H1 (cell line): ENCODE results near the gene KYNU. TPM values are rescaled to one million over a fixed set of nuclear protein-coding genes. Genes with fewer than 3 reads are reported as not detected.
"Not testable (repeated sequence)": the region's sequence is repeated elsewhere in the genome, so short reads cannot be mapped to it uniquely, and the experiment has no call there.

Source experiments
- CTCF ChIA-PET: fragments of 300-600 bp; sonication (Branson Sonifier 250); formaldehyde crosslinking; loops from one replicate; lab custom pipeline; 2021; ENCODE audit not compliant: partially characterized antibody; lab: Charles Lee
- POLR2A ChIA-PET: fragments of 300-600 bp; sonication (Branson Sonifier 250); formaldehyde crosslinking; loops from one replicate; lab custom pipeline; 2021; ENCODE audit warnings: inconsistent platforms; ENCODE audit not compliant: partially characterized antibody; lab: Charles Lee
- DNase-seq, 2 experiments: peaks; one replicate each; pipeline versions ENCODE4 v3.0.0 to v3.0.0-alpha.2; 2010 to 2022; ENCODE audit warnings: low spot score in 2 of 2, low read depth in 1 of 2, mixed read lengths in 1 of 2
- FAIRE-seq: peaks from 2 replicates; lab custom pipeline; 2011; peaks lifted over from hg19 to GRCh38; lab: Jason Lieb, UNC
- H2AFZ ChIP-seq: 2 replicates; pipeline ENCODE4 v1.8.1; 2012; ENCODE audit warnings: low read length, inconsistent platforms
- H2AK5ac ChIP-seq: 2 replicates; pipeline ENCODE4 v1.6.1; 2013; ENCODE audit warnings: low read depth, low read length
- H2BK120ac ChIP-seq: replicated peaks from 2 replicates; pipeline ENCODE3; 2013; ENCODE audit warnings: low read depth, low read length, inconsistent platforms
- H2BK12ac ChIP-seq: 2 replicates; pipeline ENCODE4 v1.6.1; 2013; ENCODE audit warnings: low read depth, low read length
- H2BK15ac ChIP-seq: 2 replicates; pipeline ENCODE4 v1.6.1; 2013; ENCODE audit warnings: low read length
- H2BK20ac ChIP-seq: 2 replicates; pipeline ENCODE4 v1.6.1; 2013; ENCODE audit warnings: low read length
- H2BK5ac ChIP-seq: 2 replicates; pipeline ENCODE4 v1.6.1; 2013; ENCODE audit warnings: low read depth, low read length
- H3K14ac ChIP-seq: 2 replicates; pipeline ENCODE4 v1.6.1; 2013; ENCODE audit warnings: inconsistent platforms; ENCODE audit not compliant: insufficient read length
- H3K18ac ChIP-seq: 2 replicates; pipeline ENCODE4 v1.6.1; 2013; ENCODE audit warnings: low read length; ENCODE audit errors: extremely low read depth
- H3K23ac ChIP-seq: 2 replicates; pipeline ENCODE4 v1.6.1; 2013; ENCODE audit warnings: inconsistent platforms; ENCODE audit not compliant: insufficient read length
- H3K23me2 ChIP-seq: 2 replicates; pipeline ENCODE4 v1.6.1; 2013; ENCODE audit warnings: low read depth, low read length
- H3K27ac ChIP-seq: 2 replicates; pipeline ENCODE4 v1.6.1; 2011; ENCODE audit warnings: low read depth, low read length, inconsistent platforms
- H3K27me3 ChIP-seq, 4 experiments: replicated peaks in 1 of 4; 1 replicate in 1 of 4; 2 replicates in 3 of 4; pipeline versions ENCODE4 v1.6.1 to v1.8.1; 2011 to 2013; ENCODE audit warnings: low read length in 3 of 4, mild to moderate bottlenecking in 3 of 4, inconsistent platforms in 2 of 4, mixed read lengths in 2 of 4, moderate library complexity in 1 of 4; ENCODE audit not compliant: control insufficient read depth in 3 of 4, insufficient read depth in 3 of 4; ENCODE audit errors: extremely low read depth in 1 of 4
- H3K36me3 ChIP-seq, 4 experiments: 2 replicates each; pipeline versions ENCODE4 v1.6.1 to v1.8.1; 2011 to 2013; ENCODE audit warnings: mild to moderate bottlenecking in 4 of 4, low read length in 3 of 4, moderate library complexity in 2 of 4, control low read depth in 1 of 4, inconsistent platforms in 1 of 4; ENCODE audit not compliant: insufficient read depth in 4 of 4, control insufficient read depth in 2 of 4
- H3K4ac ChIP-seq: replicated peaks from 2 replicates; pipeline ENCODE3; 2013; ENCODE audit warnings: low read length, low read depth, mixed read lengths, inconsistent platforms; ENCODE audit not compliant: insufficient read length
- H3K4me1 ChIP-seq, 4 experiments: replicated peaks in 1 of 4; 1 replicate in 1 of 4; 2 replicates in 3 of 4; pipeline versions ENCODE4 v1.6.1 to v1.8.1; 2011 to 2013; ENCODE audit warnings: low read length in 3 of 4, inconsistent platforms in 2 of 4, mixed read lengths in 1 of 4; ENCODE audit not compliant: insufficient read depth in 4 of 4, control insufficient read depth in 3 of 4
- H3K4me2 ChIP-seq, 2 experiments: 2 replicates each; pipeline versions ENCODE4 v1.6.1 to v1.8.1; 2011 to 2013; ENCODE audit warnings: low read depth in 2 of 2, low read length in 2 of 2, control low read depth in 1 of 2, inconsistent platforms in 1 of 2, mild to moderate bottlenecking in 1 of 2; ENCODE audit not compliant: insufficient read depth in 1 of 2
- H3K4me3 ChIP-seq, 4 experiments: fragments of 200-600, 300-600 bp in 1 of 4; sonication (generic), shearing (Covaris generic), sonication (Bioruptor Twin) in 1 of 4; 2 replicates each; pipeline versions ENCODE4 v1.5.1 to v1.8.1; 2011 to 2016; ENCODE audit warnings: low read length in 4 of 4, low read depth in 3 of 4, control low read depth in 2 of 4, inconsistent platforms in 2 of 4, mild to moderate bottlenecking in 2 of 4, mixed read lengths in 1 of 4, moderate library complexity in 1 of 4; ENCODE audit not compliant: insufficient read depth in 2 of 4; ENCODE audit errors: extremely low read depth in 1 of 4
- H3K56ac ChIP-seq: replicated peaks from 2 replicates; pipeline ENCODE3; 2013; ENCODE audit warnings: low read depth, mild to moderate bottlenecking, mixed read lengths, low read length, inconsistent platforms; ENCODE audit not compliant: insufficient read length
- H3K79me1 ChIP-seq: 2 replicates; pipeline ENCODE4 v1.6.1; 2013; ENCODE audit warnings: low read depth, low read length, control low read depth
- H3K79me2 ChIP-seq, 2 experiments: 2 replicates each; pipeline versions ENCODE4 v1.6.1 to v1.8.1; 2012 to 2013; ENCODE audit warnings: low read length in 2 of 2, mild to moderate bottlenecking in 2 of 2, inconsistent platforms in 1 of 2; ENCODE audit not compliant: insufficient read depth in 2 of 2, control insufficient read depth in 1 of 2
- H3K9ac ChIP-seq, 4 experiments: replicated peaks in 1 of 4; 1 replicate in 1 of 4; 2 replicates in 3 of 4; pipeline versions ENCODE4 v1.6.1 to v1.8.1; 2011 to 2013; ENCODE audit warnings: low read depth in 3 of 4, low read length in 3 of 4, control low read depth in 2 of 4, mild to moderate bottlenecking in 2 of 4, moderate library complexity in 2 of 4, inconsistent platforms in 1 of 4; ENCODE audit errors: extremely low read depth in 1 of 4
- H3K9me3 ChIP-seq, 2 experiments: 2 replicates each; pipeline versions ENCODE4 v1.6.1 to v1.8.1; 2012 to 2013; ENCODE audit warnings: mild to moderate bottlenecking in 2 of 2, moderate library complexity in 2 of 2, control low read depth in 1 of 2, inconsistent platforms in 1 of 2, low read depth in 1 of 2, low read length in 1 of 2, mixed read lengths in 1 of 2; ENCODE audit not compliant: insufficient read depth in 2 of 2
- H4K20me1 ChIP-seq, 2 experiments: replicated peaks in 1 of 2; 2 replicates each; pipeline versions ENCODE3 to v1.8.1; 2011 to 2013; ENCODE audit warnings: inconsistent platforms in 2 of 2, low read length in 2 of 2, mild to moderate bottlenecking in 1 of 2; ENCODE audit not compliant: insufficient read depth in 2 of 2, control insufficient read depth in 1 of 2
- H4K5ac ChIP-seq: 2 replicates; pipeline ENCODE4 v1.6.1; 2013; ENCODE audit warnings: low read length, low read depth, mixed read lengths, inconsistent platforms; ENCODE audit not compliant: insufficient read length
- H4K8ac ChIP-seq: 2 replicates; pipeline ENCODE4 v1.8.0; 2013; ENCODE audit warnings: mild to moderate bottlenecking, moderate library complexity, low read length, inconsistent platforms; ENCODE audit not compliant: insufficient read depth; ENCODE audit errors: extremely low read depth
- H4K91ac ChIP-seq: replicated peaks from 2 replicates; pipeline ENCODE3; 2013; ENCODE audit warnings: low read length, mixed read lengths, inconsistent platforms; ENCODE audit not compliant: insufficient read length
- WGBS, 2 experiments: shearing (Covaris generic) in 1 of 2; methylation state at CpG; one replicate each; pipeline versions ENCODE4 v1.1.6 to v1.1.7; 2013 to 2015; ENCODE audit warnings: low lambda C conversion rate in 2 of 2, mixed read lengths in 2 of 2, inconsistent platforms in 1 of 2, low coverage in 1 of 2, missing lambda C conversion rate in 1 of 2; ENCODE audit not compliant: insufficient replicate concordance in 2 of 2, insufficient coverage in 1 of 2, insufficient read length in 1 of 2; ENCODE audit errors: extremely low coverage in 1 of 2, missing lambda C conversion rate in 1 of 2; 5-methylcytosine and 5-hydroxymethylcytosine counted together
- polyA plus RNA-seq, 7 experiments: library from polyadenylated mRNA; depleted of rRNA in 3 of 7; stranded (reverse) in 5 of 7; unstranded in 2 of 7; fragments of >200 nt in 5 of 7; fragments of 200-250 nt in 2 of 7; gene quantifications; 1 replicate in 5 of 7; 2 replicates in 1 of 7; 4 replicates in 1 of 7; pipeline versions ENCODE4 v1.2.1 to v1.2.3, GENCODE V29; 2011 to 2013; ENCODE audit warnings: missing spikeins in 2 of 7, mixed read lengths in 2 of 7
- total RNA-seq: library from RNA; stranded (reverse); fragmentation: NEBNext Ultra II Directional; extraction: Animal tissue kit (Norgen Biotek cat#: 25700); gene quantifications from 2 replicates; pipeline ENCODE4 v1.2.1, GENCODE V29; 2021

KYNU gene
- total and polyA plus RNA-seq, 2 of the 8 experiments (the other 6 are each of a cell fraction or from before 2014, with no cell fraction given), result 0.09 to 0.13 TPM

DNA sequence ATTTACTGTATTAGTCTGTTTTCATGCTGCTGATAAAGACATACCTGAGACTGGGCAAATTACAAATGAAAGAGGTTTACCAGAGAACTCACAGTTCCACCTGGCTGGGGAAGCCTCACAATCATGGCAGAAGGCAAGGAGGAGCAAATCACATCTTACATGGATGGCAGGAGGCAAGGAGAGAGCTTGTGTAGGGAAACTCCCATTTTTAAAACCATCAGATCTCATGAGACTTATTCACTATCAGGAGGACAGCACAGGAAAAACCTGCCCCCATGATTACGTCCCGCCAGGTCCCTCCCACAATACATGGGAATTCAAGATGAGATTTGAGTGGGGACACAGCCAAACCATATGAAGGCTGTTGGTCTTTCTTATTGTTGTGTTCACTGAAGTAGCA, 72.9 kb downstream of the KYNU start:
- POLR2A ChIA-PET, H4K91ac ChIP-seq, H3K23ac ChIP-seq, H3K27ac ChIP-seq, H3K79me1 ChIP-seq, H3K18ac ChIP-seq, H2AFZ ChIP-seq, H3K27me3 ChIP-seq, DNase-seq, H3K4me1 ChIP-seq, H4K20me1 ChIP-seq, H2BK20ac ChIP-seq, H3K56ac ChIP-seq, H2AK5ac ChIP-seq, H3K4ac ChIP-seq, H3K79me2 ChIP-seq, H3K4me2 ChIP-seq, H3K36me3 ChIP-seq, H2BK5ac ChIP-seq, H3K14ac ChIP-seq, FAIRE-seq, H4K8ac ChIP-seq, H2BK15ac ChIP-seq, H3K9ac ChIP-seq, H3K23me2 ChIP-seq, H2BK120ac ChIP-seq, H2BK12ac ChIP-seq, H3K4me3 ChIP-seq, CTCF ChIA-PET, H4K5ac ChIP-seq: not testable (repeated sequence)
- WGBS, 2 experiments, result 100% methylated on average over 2 of the region's 2 CpGs; no CpG with 5 or more reads in 1 of the 2 experiments
- H3K9me3 ChIP-seq, result peaks cover 3 to 21% of the 10 kb centered on the region in 2 experiments; a peak in 3 of 4 replicates
